GM04503 (cell line): ENCODE results near the gene GAS2L2.

Experiments used
- DNase-seq: peaks from one replicate; pipeline ENCODE4 v3.0.0-alpha.2; 2012; ENCODE audit warnings: low read depth

The GAS2L2 gene

GRCh38 chr17:35694906-35695305, 58.1 kb downstream of the GAS2L2 start:
- DNase-seq, result no peak
